HEK293 (cell line): ENCODE results near the gene LCE3A.

Experiments
- CTCF ChIA-PET: fragments of 350-600 bp; formaldehyde crosslinking; extraction: SDS; loops from one replicate; lab custom pipeline; 2021; ENCODE audit warnings: antibody characterized with exemption; lab: Yijun Ruan, JAX
- POLR2A ChIA-PET: fragments of 300-600 bp; formaldehyde crosslinking; extraction: SDS; loops from one replicate; lab custom pipeline; 2020; ENCODE audit warnings: antibody characterized with exemption, inconsistent platforms; lab: Yijun Ruan, JAX
- H3K27ac ChIP-seq: fragments of 200-500 bp; sonication (Bioruptor generic); 2 replicates; pipeline ENCODE4 v1.5.1; 2014; ENCODE audit warnings: low read depth, low read length, control low read depth, inconsistent platforms; ENCODE audit errors: extremely low read depth
- H3K36me3 ChIP-seq, 2 experiments: fragments of 200-500 bp in 1 of 2; sonication (Bioruptor generic) in 1 of 2; 1 replicate in 1 of 2; 2 replicates in 1 of 2; pipeline ENCODE4 v1.5.1; 2014 to 2017; ENCODE audit warnings: inconsistent platforms in 2 of 2, low read length in 2 of 2; ENCODE audit not compliant: control insufficient read depth in 2 of 2, insufficient read depth in 1 of 2
- H3K4me1 ChIP-seq: fragments of 200-500 bp; sonication (Bioruptor generic); 2 replicates; pipeline ENCODE4 v1.5.1; 2014; ENCODE audit warnings: mild to moderate bottlenecking, low read length, inconsistent platforms; ENCODE audit not compliant: control insufficient read depth, insufficient read depth
- H3K4me3 ChIP-seq: 2 replicates; pipeline ENCODE4 v1.5.1; 2011; ENCODE audit warnings: low read depth, mild to moderate bottlenecking, control low read depth, low read length, moderate library complexity
- H3K9me3 ChIP-seq: fragments of 200-500 bp; sonication (Bioruptor generic); 2 replicates; pipeline ENCODE4 v1.5.1; 2014; ENCODE audit warnings: low read depth, low read length, inconsistent platforms; ENCODE audit not compliant: control insufficient read depth, insufficient read depth
- PATZ1 ChIP-seq: fragments of 450-650 bp; formaldehyde crosslinking; IDR thresholded peaks from 2 replicates; pipeline ENCODE4 v1.5.1; 2016; ENCODE audit warnings: missing biosample characterization, missing genetic modification characterization
- ZBTB11 ChIP-seq: fragments of 450-650 bp; formaldehyde crosslinking; conservative IDR thresholded peaks from 2 replicates; pipeline ENCODE4 v1.5.1; 2016; ENCODE audit warnings: low read depth, missing biosample characterization, missing genetic modification characterization
- ZBTB17 ChIP-seq: fragments of 450-650 bp; formaldehyde crosslinking; IDR thresholded peaks from 2 replicates; pipeline ENCODE4 v1.5.1; 2016; ENCODE audit warnings: missing biosample characterization, missing genetic modification characterization
- ZBTB44 ChIP-seq: fragments of 450-650 bp; IDR thresholded peaks from 2 replicates; pipeline ENCODE4 v1.5.1; 2018; ENCODE audit warnings: missing biosample characterization, mild to moderate bottlenecking, missing genetic modification characterization
- ZBTB7A ChIP-seq: fragments of 450-650 bp; formaldehyde crosslinking; IDR thresholded peaks from 2 replicates; pipeline ENCODE4 v1.5.1; 2016; ENCODE audit warnings: low read depth, missing biosample characterization, missing genetic modification characterization
- ZBTB8A ChIP-seq: fragments of 450-650 bp; formaldehyde crosslinking; IDR thresholded peaks from 2 replicates; pipeline ENCODE4 v1.5.1; 2016; ENCODE audit warnings: missing biosample characterization, missing genetic modification characterization
- ZNF121 ChIP-seq: fragments of 450-650 bp; formaldehyde crosslinking; IDR thresholded peaks from 2 replicates; pipeline ENCODE4 v1.5.1; 2016; ENCODE audit warnings: missing biosample characterization, missing genetic modification characterization
- ZNF148 ChIP-seq: fragments of 450-650 bp; formaldehyde crosslinking; IDR thresholded peaks from 2 replicates; pipeline ENCODE4 v1.5.0; 2017; ENCODE audit warnings: missing biosample characterization, missing genetic modification characterization, borderline replicate concordance
- ZNF280C ChIP-seq: fragments of 450-650 bp; formaldehyde crosslinking; IDR thresholded peaks from 2 replicates; pipeline ENCODE4 v1.5.1; 2016; ENCODE audit warnings: missing biosample characterization, missing genetic modification characterization
- ZNF324 ChIP-seq: fragments of 450-650 bp; formaldehyde crosslinking; IDR thresholded peaks from 2 replicates; pipeline ENCODE4 v1.5.1; 2016; ENCODE audit warnings: missing biosample characterization, missing genetic modification characterization
- ZNF488 ChIP-seq: fragments of 450-650 bp; formaldehyde crosslinking; IDR thresholded peaks from 2 replicates; pipeline ENCODE4 v1.5.1; 2016; ENCODE audit warnings: missing biosample characterization, missing genetic modification characterization
- ZNF521 ChIP-seq: fragments of 450-650 bp; formaldehyde crosslinking; IDR thresholded peaks from 2 replicates; pipeline ENCODE4 v1.5.1; 2017; ENCODE audit warnings: missing biosample characterization, mild to moderate bottlenecking, missing genetic modification characterization
- ZNF610 ChIP-seq: fragments of 450-650 bp; formaldehyde crosslinking; IDR thresholded peaks from 2 replicates; pipeline ENCODE4 v1.5.1; 2016; ENCODE audit warnings: missing biosample characterization, missing genetic modification characterization, borderline replicate concordance
- ZNF645 ChIP-seq: fragments of 450-650 bp; formaldehyde crosslinking; IDR thresholded peaks from 2 replicates; pipeline ENCODE4; 2016; ENCODE audit warnings: missing biosample characterization, missing genetic modification characterization
- ZNF654 ChIP-seq: fragments of 450-650 bp; formaldehyde crosslinking; IDR thresholded peaks from 2 replicates; pipeline ENCODE4 v1.5.1; 2016; ENCODE audit warnings: low read depth, missing biosample characterization, missing genetic modification characterization
- ZNF701 ChIP-seq: fragments of 450-650 bp; formaldehyde crosslinking; IDR thresholded peaks from 2 replicates; pipeline ENCODE4 v1.5.1; 2016; ENCODE audit warnings: missing biosample characterization, missing genetic modification characterization
- ZNF791 ChIP-seq: fragments of 450-650 bp; formaldehyde crosslinking; IDR thresholded peaks from 2 replicates; pipeline ENCODE4 v1.5.1; 2016; ENCODE audit warnings: missing biosample characterization, missing genetic modification characterization

LCE3A gene

GRCh38 chr1:152626744-152627143 is 3.8 kb upstream of the LCE3A start:
- Histone ChIP-seq H3K9me3 (no peaks in the 10 kb centered on the region), H3K4me1 (no peaks in the 10 kb centered on the region), H3K36me3 (no peaks in the 10 kb centered on the region), H3K4me3 (no peak overlapping the region), H3K27ac (no peak overlapping the region)
- ChIA-PET POLR2A (no interaction called here), CTCF (interaction anchor here (0.9 kb wide), 1 partner anchor 27 kb away, joined by 6 read pairs; no protein-coding TSS in a partner anchor)
- TF ChIP-seq ZNF645 (tag by site-specific recombination) (no peak), ZNF280C (tag by site-specific recombination) (no peak), ZBTB7A (tag by site-specific recombination) (no peak), ZBTB8A (no peak), ZNF148 (tag by site-specific recombination) (no peak), ZNF654 (tag by site-specific recombination) (no peak), ZNF701 (no peak), ZNF324 (tag by site-specific recombination) (no peak), ZNF488 (tag by site-specific recombination) (no peak), PATZ1 (tag by site-specific recombination) (no peak), ZBTB17 (tag by site-specific recombination) (no peak), ZNF521 (tag by site-specific recombination) (no peak), ZBTB11 (tag by site-specific recombination) (no peak), ZBTB44 (tag by site-specific recombination) (no peak), ZNF610 (tag by site-specific recombination) (no peak), ZNF791 (tag by site-specific recombination) (no peak), ZNF121 (tag by site-specific recombination) (no peak)
